ENCODE data around the gene WDR82.

WDR82 gene

GRCh38 chr3:52298149-52299098 lies 20.0 kb upstream of the WDR82 start:
- Mint-ChIP-seq H3K9me3 (no peaks in the 10 kb centered on the region), H3K4me3 (no peak overlapping the region), H3K27ac (peak overlapping the region; percentile 25), H3K36me3 (peaks cover 12% of the 10 kb centered on the region), H3K27me3 (no peaks in the 10 kb centered on the region), H3K4me1 (peaks cover 19% of the 10 kb centered on the region)
- ATAC-seq (ENCODE audit: low read depth) (no peak), DNase-seq (ENCODE audit: low spot score in 2 of 2) (no peak)

- Mint-ChIP-seq H3K4me3 (no peak overlapping the region), H3K27me3 (no peaks in the 10 kb centered on the region), H3K4me1 (peaks cover 19% of the 10 kb centered on the region), H3K27ac (no peak overlapping the region), H3K36me3 (peaks cover 12% of the 10 kb centered on the region), H3K9me3 (no peaks in the 10 kb centered on the region)
- DNase-seq (ENCODE audit: low spot score in 2 of 2) (no peak), ATAC-seq (ENCODE audit: low read depth) (no peak)
These were observed 19.0 kb upstream of the WDR82 start for GRCh38 chr3:52297242-52298148.

- H3K4me3 Mint-ChIP-seq: no peak overlapping the region
- DNase-seq (ENCODE audit: low spot score in 2 of 2) (no peak), ATAC-seq (ENCODE audit: low read depth) (no peak)
- peaks cover 26% of the 10 kb centered on the region for H3K4me1 Mint-ChIP-seq
- no peak overlapping the region for H3K27ac Mint-ChIP-seq
- no peaks in the 10 kb centered on the region for H3K9me3 Mint-ChIP-seq
- no peaks in the 10 kb centered on the region for H3K27me3 Mint-ChIP-seq
- H3K36me3 Mint-ChIP-seq: peaks cover 20% of the 10 kb centered on the region
These were observed 17.3 kb upstream of the WDR82 start for GRCh38 chr3:52295671-52296208.

- Mint-ChIP-seq H3K4me1 (peaks cover 26% of the 10 kb centered on the region), H3K36me3 (peaks cover 20% of the 10 kb centered on the region), H3K27me3 (no peaks in the 10 kb centered on the region), H3K4me3 (no peak overlapping the region), H3K9me3 (no peaks in the 10 kb centered on the region), H3K27ac (no peak overlapping the region)
- DNase-seq (ENCODE audit: low spot score in 2 of 2) (no peak), ATAC-seq (ENCODE audit: low read depth) (no peak)
These were observed 16.1 kb upstream of the WDR82 start for GRCh38 chr3:52294320-52295150.

GRCh38 chr3:52293491-52294319 lies 15.3 kb upstream of the WDR82 start:
- no peak for DNase-seq (ENCODE audit: low spot score in 2 of 2)
- Mint-ChIP-seq H3K4me3 (no peak overlapping the region), H3K9me3 (no peaks in the 10 kb centered on the region), H3K27ac (no peak overlapping the region), H3K36me3 (peaks cover 20% of the 10 kb centered on the region), H3K4me1 (peaks cover 23% of the 10 kb centered on the region), H3K27me3 (no peaks in the 10 kb centered on the region)
- ATAC-seq (ENCODE audit: low read depth): no peak

- ATAC-seq (ENCODE audit: low read depth) (no peak), DNase-seq (ENCODE audit: low spot score in 2 of 2) (no peak)
- H3K9me3 Mint-ChIP-seq: no peaks in the 10 kb centered on the region
- H3K4me3 Mint-ChIP-seq: no peak overlapping the region
- H3K27ac Mint-ChIP-seq: no peak overlapping the region
- H3K36me3 Mint-ChIP-seq: peaks cover 20% of the 10 kb centered on the region
- H3K27me3 Mint-ChIP-seq: no peaks in the 10 kb centered on the region
- peaks cover 25% of the 10 kb centered on the region for H3K4me1 Mint-ChIP-seq
These were observed 14.0 kb upstream of the WDR82 start for GRCh38 chr3:52292247-52293065.

GRCh38 chr3:52291508-52292181 lies 13.2 kb upstream of the WDR82 start:
- ATAC-seq (ENCODE audit: low read depth): no peak
- Mint-ChIP-seq H3K9me3 (no peaks in the 10 kb centered on the region), H3K27ac (no peak overlapping the region), H3K4me3 (no peak overlapping the region), H3K4me1 (peaks cover 27% of the 10 kb centered on the region), H3K27me3 (no peaks in the 10 kb centered on the region), H3K36me3 (peaks cover 19% of the 10 kb centered on the region)
- peak; percentile 50 to 56 for DNase-seq (ENCODE audit: low spot score in 2 of 2)

- Mint-ChIP-seq H3K27ac (no peak overlapping the region), H3K4me1 (peaks cover 22% of the 10 kb centered on the region), H3K4me3 (no peak overlapping the region), H3K27me3 (no peaks in the 10 kb centered on the region), H3K36me3 (peaks cover 14% of the 10 kb centered on the region), H3K9me3 (no peaks in the 10 kb centered on the region)
- no peak for ATAC-seq (ENCODE audit: low read depth)
- no peak for DNase-seq (ENCODE audit: low spot score in 2 of 2)
These were observed 12.4 kb upstream of the WDR82 start for GRCh38 chr3:52290596-52291507.

- Mint-ChIP-seq H3K36me3 (peaks cover 11% of the 10 kb centered on the region), H3K27me3 (no peaks in the 10 kb centered on the region), H3K27ac (no peak overlapping the region), H3K4me1 (peaks cover 19% of the 10 kb centered on the region), H3K9me3 (no peaks in the 10 kb centered on the region), H3K4me3 (no peak overlapping the region)
- ATAC-seq (ENCODE audit: low read depth) (no peak), DNase-seq (ENCODE audit: low spot score in 2 of 2) (no peak)
These were observed 11.5 kb upstream of the WDR82 start for GRCh38 chr3:52289747-52290595.

GRCh38 chr3:52289338-52289746 lies 10.9 kb upstream of the WDR82 start:
- ATAC-seq (ENCODE audit: low read depth) (no peak), DNase-seq (ENCODE audit: low spot score in 2 of 2) (no peak)
- no peak overlapping the region for H3K27ac Mint-ChIP-seq
- H3K36me3 Mint-ChIP-seq: peaks cover 9% of the 10 kb centered on the region
- no peaks in the 10 kb centered on the region for H3K9me3 Mint-ChIP-seq
- H3K27me3 Mint-ChIP-seq: no peaks in the 10 kb centered on the region
- no peak overlapping the region for H3K4me3 Mint-ChIP-seq
- peaks cover 19% of the 10 kb centered on the region for H3K4me1 Mint-ChIP-seq
